ENCODE measurements around the gene ZRANB2. TPM values are rescaled to one million over a fixed set of nuclear protein-coding genes. Genes with fewer than 3 reads are reported as not detected.

ZRANB2 gene
- total RNA-seq, 2 experiments from 2014 or later = 107 to 119 TPM

DNA sequence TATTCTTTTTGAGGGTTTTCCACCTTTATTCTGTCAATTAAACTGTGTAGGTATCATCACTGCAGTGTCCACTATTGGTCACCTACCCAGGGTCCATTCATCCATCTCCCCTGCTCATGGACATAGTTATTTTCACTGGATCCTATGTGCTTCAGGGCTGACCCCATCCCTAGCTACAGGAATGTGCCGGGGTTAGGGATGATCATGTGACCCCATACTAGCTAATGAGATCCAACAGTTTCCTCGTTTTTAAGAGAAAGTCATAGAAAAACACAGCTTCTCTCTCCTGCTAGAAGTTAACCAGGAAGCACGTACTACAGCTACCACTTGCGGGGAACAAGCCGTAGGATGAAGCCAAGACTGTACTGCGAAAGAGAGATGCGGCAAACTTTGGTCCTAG lies 52.8 kb downstream of the ZRANB2 start:
- ChIA-PET POLR2A (no interaction called here), CTCF (no interaction called here)
- Mint-ChIP-seq H3K4me1 (ENCODE audit: low read depth) (no peaks in the 10 kb centered on the region), H3K4me3 (no peak overlapping the region), H3K9me3 (no peaks in the 10 kb centered on the region), H3K27me3 (peaks cover 4% of the 10 kb centered on the region), H3K36me3 (ENCODE audit: low read depth) (no peaks in the 10 kb centered on the region), H3K27ac (no peak overlapping the region)
- ATAC-seq (no peak), DNase-seq (no peak)
- intact Hi-C loops (cut with micrococcal nuclease) = no loop called here
- TF ChIP-seq, protein P1, sequence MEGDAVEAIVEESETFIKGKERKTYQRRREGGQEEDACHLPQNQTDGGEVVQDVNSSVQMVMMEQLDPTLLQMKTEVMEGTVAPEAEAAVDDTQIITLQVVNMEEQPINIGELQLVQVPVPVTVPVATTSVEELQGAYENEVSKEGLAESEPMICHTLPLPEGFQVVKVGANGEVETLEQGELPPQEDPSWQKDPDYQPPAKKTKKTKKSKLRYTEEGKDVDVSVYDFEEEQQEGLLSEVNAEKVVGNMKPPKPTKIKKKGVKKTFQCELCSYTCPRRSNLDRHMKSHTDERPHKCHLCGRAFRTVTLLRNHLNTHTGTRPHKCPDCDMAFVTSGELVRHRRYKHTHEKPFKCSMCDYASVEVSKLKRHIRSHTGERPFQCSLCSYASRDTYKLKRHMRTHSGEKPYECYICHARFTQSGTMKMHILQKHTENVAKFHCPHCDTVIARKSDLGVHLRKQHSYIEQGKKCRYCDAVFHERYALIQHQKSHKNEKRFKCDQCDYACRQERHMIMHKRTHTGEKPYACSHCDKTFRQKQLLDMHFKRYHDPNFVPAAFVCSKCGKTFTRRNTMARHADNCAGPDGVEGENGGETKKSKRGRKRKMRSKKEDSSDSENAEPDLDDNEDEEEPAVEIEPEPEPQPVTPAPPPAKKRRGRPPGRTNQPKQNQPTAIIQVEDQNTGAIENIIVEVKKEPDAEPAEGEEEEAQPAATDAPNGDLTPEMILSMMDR (IDR thresholded peaks at IDR 0.05) = no peak

DNA sequence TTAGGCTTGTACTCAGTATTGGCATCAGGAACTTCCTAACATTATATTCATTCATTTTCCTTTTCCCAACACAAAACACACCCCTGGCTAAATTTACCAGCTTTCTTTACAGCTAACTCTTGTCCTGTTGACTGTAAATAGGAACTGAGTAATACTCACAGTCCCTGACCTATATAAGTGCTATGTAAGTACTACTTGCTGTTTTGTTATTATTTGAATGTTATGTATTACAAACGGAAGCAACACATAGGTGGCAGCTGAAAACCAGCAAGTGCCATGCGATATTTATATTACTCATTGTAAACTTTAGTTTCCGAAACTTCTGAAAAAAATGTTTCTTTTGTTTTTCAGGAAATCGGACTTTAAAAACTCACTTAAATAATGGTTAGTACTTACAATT lies 54.7 kb downstream of the ZRANB2 start:
- H3K27me3 Mint-ChIP-seq = peaks cover 4% of the 10 kb centered on the region

DNA sequence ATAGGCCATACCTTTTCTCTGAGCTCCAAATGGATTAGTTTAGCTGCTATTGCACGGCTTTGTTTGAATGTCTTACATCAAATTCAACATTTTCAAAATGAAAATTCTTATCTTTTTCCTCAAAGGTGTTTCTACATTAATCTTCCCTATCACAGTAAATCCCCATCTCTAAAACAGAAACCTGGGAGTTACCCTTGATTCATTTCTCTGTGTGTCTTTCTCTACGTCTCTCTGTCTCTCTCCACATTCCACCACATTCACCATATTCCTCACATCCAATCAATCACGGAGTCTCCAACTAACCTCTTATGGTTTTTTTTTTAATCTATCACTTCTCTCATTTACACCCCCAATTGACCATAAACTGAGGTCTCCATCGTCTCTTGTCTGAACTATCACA lies 57.3 kb downstream of the ZRANB2 start:
- ChIA-PET POLR2A (no interaction called here), CTCF (no interaction called here)
- intact Hi-C loops (cut with micrococcal nuclease) = no loop called here
- ATAC-seq (no peak), DNase-seq (no peak)
- no peak overlapping the region for H3K27ac Mint-ChIP-seq
- H3K9me3 Mint-ChIP-seq = no peaks in the 10 kb centered on the region
- no peaks in the 10 kb centered on the region for H3K4me1 Mint-ChIP-seq (ENCODE audit: low read depth)
- TF ChIP-seq, protein P1 (IDR thresholded peaks at IDR 0.05) = no peak
- H3K4me3 Mint-ChIP-seq = no peak overlapping the region
- no peaks in the 10 kb centered on the region for H3K36me3 Mint-ChIP-seq (ENCODE audit: low read depth)
- H3K27me3 Mint-ChIP-seq = peaks cover 3% of the 10 kb centered on the region

More for the DNA sequence above, 54.7 kb downstream of the ZRANB2 start:
- Mint-ChIP-seq H3K9me3 (no peaks in the 10 kb centered on the region), H3K4me1 (ENCODE audit: low read depth) (no peaks in the 10 kb centered on the region), H3K36me3 (ENCODE audit: low read depth) (no peaks in the 10 kb centered on the region), H3K27ac (no peak overlapping the region), H3K4me3 (no peak overlapping the region)
- POLR2A ChIA-PET = no interaction called here
- DNase-seq (no peak), ATAC-seq (no peak)
- TF ChIP-seq, protein P1 (IDR thresholded peaks at IDR 0.05) = no peak
- CTCF ChIA-PET = no interaction called here
- intact Hi-C loops (cut with micrococcal nuclease) = no loop called here

DNA sequence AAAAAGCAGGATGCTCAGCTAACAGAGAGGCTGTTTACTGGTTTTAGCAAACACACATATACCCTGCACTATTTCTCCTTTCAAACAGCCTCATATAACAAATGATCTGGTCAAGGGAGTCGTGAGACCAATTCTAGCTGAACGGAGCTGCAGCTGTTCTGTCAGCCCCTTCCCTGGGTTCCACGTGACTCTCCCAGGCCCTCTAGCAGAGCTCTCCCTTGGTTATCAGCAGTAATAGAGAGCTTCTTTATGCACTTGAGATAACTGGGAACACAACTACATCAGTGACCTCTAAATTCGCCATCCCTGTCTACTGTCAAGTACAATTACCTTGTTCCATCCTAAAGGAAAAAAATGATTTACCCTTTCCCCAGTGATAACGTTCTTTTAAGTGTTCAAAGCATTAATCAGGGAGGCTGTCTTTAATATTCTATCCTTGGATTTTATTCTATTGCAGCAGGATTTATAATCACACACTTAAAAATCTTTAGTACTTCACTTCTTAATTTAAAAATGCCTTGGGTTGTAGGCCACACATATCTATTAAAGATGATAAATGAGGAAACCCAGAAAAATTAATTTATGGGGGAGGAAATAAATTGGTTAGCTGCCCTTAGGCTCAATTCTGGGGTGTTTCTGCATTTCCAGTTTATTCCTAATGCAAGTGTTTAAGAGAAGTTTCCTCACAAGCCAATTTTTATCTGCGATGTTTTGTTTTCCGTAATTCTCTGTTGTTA lies 61.4 kb downstream of the ZRANB2 start:
- H3K4me1 Mint-ChIP-seq (ENCODE audit: low read depth) = no peaks in the 10 kb centered on the region
- POLR2A ChIA-PET = no interaction called here
- H3K36me3 Mint-ChIP-seq (ENCODE audit: low read depth) = no peaks in the 10 kb centered on the region
- CTCF ChIA-PET = no interaction called here
- intact Hi-C loops (cut with micrococcal nuclease) = no loop called here
- TF ChIP-seq, protein P1 (IDR thresholded peaks at IDR 0.05) = no peak
- no peaks in the 10 kb centered on the region for H3K9me3 Mint-ChIP-seq
- DNase-seq (no peak), ATAC-seq (no peak)
- peaks cover 4% of the 10 kb centered on the region for H3K27me3 Mint-ChIP-seq
- no peak overlapping the region for H3K27ac Mint-ChIP-seq
- H3K4me3 Mint-ChIP-seq = no peak overlapping the region

DNA sequence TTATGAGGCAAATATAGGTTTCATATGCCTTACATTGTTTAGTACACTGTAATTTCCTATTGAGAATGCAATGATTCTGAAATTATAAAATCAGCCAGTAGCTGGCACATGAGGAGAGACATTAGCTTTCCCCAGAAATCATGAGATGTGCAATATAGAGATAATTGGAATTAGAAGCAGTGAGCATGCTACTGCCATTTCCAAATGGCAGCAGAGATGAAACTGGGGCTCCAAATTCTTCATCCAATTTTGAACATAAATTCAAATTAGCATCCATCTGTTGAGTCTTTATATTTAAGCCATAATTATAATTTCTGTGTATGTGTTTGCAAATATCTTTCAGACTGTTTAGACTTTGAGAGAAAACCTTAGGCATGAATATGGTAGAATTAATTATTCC lies 62.0 kb downstream of the ZRANB2 start:
- no peaks in the 10 kb centered on the region for H3K9me3 Mint-ChIP-seq

More for the DNA sequence above, 62.0 kb downstream of the ZRANB2 start:
- no peaks in the 10 kb centered on the region for H3K36me3 Mint-ChIP-seq (ENCODE audit: low read depth)
- POLR2A ChIA-PET = no interaction called here
- H3K4me3 Mint-ChIP-seq = no peak overlapping the region
- no peak overlapping the region for H3K27ac Mint-ChIP-seq
- DNase-seq (no peak), ATAC-seq (no peak)
- intact Hi-C loops (cut with micrococcal nuclease) = no loop called here
- CTCF ChIA-PET = no interaction called here
- peaks cover 4% of the 10 kb centered on the region for H3K27me3 Mint-ChIP-seq
- H3K4me1 Mint-ChIP-seq (ENCODE audit: low read depth) = no peaks in the 10 kb centered on the region
- TF ChIP-seq, protein P1 (IDR thresholded peaks at IDR 0.05) = no peak
